Umbilical cord (tissue), 2 donors: ENCODE data around the gene ZSWIM4. TPM values are rescaled to one million over a fixed set of nuclear protein-coding genes. Genes with fewer than 3 reads are reported as not detected.
"Not testable (repeated sequence)": the region's sequence is repeated elsewhere in the genome, so short reads cannot be mapped to it uniquely, and the experiment has no call there.

Experiments used
- DNase-seq: peaks from one replicate; pipeline ENCODE4 v3.0.0-alpha.2; 2015; ENCODE audit warnings: low spot score
- total RNA-seq: library from RNA; depleted of rRNA; stranded (reverse); fragments of >200 nt; gene quantifications from one replicate; pipeline ENCODE4 v1.2.3, GENCODE V29; 2014; ENCODE audit warnings: low replicate concordance; ENCODE audit not compliant: insufficient read depth

The ZSWIM4 gene
- 2.9 TPM for total RNA-seq

DNA sequence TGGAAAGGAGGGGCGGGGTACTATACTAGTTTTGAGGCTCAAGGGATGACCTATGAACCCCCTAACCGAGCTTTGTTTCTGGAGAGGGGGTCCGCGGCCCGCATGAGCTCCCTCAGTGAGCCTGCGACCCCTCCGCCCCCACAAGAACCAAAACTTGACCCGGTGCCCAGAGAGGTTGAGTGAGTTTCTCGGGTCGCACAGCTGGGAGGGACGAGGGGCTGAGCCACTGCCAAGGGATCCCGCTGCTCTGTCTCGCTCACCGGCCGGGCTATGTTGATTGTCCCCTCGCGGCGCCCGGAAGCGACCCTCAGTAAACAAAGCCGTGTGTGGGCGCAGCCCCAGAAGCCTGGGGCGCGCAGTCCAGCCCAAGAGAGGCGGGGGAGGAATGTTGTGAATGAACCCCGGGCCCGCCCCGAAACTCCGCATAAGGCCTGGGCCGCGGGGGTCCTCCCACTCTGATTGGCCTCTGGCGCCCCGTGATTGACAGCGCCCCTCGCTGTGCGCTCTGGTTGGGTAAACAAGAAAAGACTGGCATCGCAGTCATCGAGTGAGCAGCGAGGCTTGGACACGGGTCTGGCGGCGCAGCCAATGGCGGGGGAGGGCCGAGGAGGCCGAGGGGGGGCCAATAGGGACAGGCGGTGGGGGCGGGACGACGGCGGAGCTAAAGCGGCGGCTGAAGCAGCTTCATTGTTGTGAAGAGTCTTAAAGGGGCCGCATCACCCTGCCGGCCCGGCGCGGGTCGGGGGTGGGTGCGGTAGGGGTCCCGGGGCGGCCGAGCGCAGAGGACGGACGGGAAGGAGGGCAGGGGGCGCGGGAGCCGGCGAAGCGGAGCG lies at the start of gene ZSWIM4:
Gene ZSWIM4 (plus strand): TSS at position 687 of the 833 bp plus-strand sequence. CDS start 206 bp downstream, outside the sequence.
- peak; percentile 100 for DNase-seq

DNA sequence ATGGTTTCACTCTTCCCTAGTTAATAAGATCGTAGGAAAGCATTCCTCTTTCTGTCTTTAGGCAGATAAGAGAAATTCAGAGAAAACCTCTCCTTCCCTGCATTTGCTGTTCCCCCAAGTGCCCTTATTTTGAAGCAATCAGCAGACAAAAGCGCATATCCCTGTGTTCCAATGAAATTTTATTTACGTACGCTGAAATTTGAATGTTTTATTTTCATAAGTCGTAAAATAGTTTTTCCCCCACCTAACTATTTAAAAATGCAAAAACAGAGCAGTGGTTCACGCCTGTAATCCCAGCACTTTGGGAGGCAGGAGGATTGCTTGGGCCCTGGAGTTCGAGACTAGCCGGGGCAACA lies 48.2 kb upstream of the ZSWIM4 start:
- no peak for DNase-seq

DNA sequence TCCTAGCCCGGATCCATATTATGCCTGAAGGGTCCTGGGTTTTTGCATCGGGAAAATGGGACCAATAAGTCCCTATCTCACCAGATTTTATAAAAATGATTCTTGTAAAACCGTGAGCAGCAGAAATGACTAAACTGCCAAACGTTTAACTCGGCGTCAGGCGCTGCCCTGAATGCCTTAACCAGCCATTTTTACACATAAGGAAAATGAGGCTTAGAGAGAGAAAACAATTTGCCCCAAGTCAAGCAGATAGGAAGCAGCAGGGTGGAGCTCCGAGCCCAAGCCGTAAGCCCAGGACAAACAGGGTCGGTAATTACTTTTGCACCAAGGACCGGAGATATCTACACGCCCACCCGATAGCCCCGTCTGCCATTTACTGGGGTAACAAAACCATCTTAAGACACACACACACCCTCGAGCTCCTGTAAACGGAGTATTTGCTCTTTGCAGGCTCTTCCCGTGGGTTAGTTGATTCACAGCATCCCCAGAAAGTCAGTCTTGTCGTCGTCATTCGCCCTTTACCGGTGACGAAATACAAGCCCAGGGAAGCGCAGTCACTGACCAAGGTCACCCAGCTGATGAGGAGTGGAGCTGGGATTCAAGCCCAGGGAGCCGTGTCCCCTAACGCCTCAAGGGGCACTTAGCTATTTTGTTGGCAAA lies 46.9 kb upstream of the ZSWIM4 start:
- no peak for DNase-seq

DNA sequence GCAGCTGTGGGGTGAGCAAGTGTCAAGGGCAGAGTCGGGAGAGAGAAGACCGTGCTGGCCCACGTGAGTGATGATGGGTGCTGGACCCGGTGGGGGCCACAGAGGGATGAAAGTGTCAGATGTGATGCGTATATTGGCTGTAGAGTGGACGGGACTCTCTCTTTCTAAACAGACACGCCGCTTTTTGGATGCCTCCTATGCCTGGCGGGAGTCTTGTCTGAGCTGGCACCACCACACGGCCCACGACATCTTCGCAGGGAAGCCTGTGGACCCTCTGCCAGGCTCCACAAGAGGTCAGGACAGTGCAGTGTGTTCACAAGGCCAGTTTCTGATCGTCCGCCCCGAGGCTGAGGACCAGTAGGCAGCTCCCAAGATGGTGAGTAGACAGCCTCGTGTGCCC lies 43.8 kb upstream of the ZSWIM4 start:
- DNase-seq = no peak

DNA sequence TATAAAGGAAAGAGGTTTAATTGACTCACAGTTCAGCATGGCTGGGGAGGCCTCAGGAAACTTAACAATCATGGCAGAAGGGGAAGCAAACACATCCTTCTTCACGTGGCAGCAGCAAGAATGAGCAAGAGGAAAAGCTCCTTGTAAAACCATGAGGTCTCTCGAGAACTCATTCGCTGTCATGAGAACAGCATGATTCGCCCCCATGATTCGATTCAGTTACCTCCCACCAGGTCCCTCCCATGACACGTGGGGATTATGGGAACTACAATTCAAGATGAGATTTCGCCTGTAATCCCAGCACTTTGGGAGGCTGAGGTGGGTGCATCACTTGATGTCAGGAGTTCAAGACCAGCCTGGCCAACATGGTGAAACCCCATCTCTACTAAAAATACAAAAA lies 41.6 kb upstream of the ZSWIM4 start:
- DNase-seq = not testable (repeated sequence)

DNA sequence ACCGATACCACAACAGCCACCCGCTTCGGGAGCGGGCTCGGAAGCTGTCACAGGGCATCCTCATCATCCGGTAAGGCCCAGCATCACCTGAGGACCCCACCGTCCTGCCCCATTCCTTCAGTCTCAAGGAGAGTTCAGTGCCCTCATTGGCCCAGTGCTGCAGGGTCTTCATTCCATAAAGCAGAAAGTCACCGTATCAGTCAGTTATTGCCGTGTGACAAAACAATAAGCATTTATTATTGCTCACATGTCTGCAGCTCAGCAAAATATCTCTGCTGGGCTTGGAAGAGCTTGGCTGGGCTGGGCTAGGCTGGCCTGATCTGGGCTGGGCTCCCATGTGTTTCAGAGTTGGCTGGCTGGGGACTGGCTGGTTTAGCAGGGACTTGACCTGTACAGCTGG lies 39.0 kb upstream of the ZSWIM4 start:
- DNase-seq = no peak

DNA sequence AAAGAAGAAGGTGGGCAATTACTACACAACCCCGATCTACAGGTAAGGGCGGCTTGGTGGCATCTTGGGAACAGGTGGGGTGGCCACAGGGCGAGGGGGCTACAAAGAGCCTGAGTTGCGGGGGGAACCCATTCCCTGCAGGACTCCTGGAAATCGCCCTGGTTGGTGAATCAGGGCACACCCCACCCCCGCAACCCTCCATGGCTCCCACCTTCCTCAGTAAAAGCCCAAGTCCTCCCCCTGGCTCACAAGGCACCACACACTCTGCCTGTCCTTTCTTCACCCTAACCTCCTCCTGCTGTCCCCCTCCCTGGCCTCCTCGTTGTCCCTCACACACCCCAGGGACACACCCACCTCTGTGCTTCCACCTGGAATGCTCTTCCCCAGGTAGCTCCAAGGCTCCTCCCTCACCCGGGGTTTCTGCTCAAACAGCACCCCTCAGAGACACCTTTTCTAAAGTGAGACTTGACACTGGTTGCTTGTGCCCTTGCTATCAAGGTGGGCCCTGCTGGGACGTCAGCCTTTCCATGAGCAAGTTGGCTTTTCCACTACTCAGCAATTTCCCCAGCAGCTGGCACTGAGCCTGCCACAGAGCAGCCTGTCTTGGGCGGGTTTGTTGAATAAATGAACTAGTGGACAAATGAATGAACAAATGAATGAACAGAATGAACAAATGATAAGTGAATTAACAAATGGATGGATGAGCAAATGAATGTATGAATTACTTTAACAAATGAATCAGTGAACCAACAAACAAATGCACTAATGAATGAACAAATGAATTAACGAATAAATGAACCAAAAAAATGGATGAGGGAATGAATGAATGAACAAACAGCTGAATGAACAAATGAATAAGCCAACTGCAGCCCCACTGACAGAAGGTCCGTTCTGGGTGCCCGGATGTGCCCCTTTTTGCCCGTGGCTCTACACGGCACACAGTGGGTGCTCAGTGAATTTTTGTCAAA lies 37.2 kb upstream of the ZSWIM4 start:
- no peak for DNase-seq

DNA sequence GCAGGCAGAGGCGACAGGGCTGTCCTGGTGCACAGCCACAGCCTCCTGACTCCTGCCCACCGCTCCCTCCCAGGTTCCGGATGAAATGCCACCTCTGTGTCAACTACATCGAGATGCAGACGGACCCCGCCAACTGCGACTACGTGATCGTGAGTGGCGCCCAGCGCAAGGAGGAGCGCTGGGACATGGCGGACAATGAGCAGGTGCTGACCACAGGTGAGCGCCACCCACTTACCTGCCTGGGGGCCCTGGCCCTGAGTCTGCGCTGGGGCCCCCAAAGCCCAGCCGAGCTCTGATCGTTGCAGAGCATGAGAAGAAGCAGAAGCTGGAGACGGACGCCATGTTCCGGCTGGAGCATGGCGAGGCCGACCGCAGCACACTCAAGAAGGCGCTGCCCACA lies 36.4 kb upstream of the ZSWIM4 start:
- no peak for DNase-seq

DNA sequence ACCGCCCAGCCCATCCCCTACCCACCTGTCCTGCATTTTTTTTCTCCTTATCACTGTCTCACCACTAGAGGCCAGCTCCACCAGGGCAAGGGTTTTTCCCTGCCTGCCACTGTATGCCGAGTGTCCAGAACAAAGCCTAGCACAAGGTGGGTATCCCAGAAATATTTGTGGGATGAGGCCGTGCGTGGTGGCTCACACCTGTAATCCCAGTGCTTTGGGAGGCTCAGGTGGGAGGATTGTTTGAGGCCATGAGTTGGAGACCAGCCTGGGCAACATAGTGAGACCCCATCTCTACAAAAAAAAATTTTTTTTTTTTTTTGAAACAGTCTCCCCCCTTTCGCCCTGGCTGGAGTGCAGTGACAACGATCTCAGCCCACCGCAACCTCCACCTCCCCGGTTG lies 33.8 kb upstream of the ZSWIM4 start:
- DNase-seq = no peak

DNA sequence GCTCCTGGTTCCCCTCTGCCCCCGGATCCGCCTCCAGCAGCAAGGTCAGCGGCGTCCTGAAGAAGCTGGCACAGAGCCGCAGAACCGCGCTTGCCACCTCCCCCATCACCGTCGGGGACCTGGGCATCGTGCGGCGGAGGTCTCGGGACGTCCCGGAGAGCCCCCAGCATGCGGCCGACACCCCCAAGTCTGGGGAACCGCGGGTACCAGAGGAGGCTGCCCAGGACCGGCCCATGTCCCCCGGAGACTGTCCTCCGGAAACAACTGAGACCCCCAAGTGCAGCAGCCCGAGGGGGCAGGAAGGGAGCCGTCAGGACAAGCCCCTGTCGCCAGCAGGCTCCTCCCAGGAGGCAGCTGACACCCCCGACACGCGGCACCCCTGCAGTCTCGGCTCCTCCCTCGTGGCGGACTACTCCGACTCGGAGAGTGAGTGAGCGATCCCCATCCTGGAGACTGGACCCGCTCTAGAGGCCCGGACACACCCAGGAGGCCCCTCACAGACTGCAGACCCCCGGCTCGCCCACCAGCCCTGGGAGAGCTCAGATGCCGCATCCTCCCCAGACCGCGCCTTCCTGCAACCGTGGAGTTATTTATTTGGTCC lies 32.5 kb upstream of the ZSWIM4 start:
- no peak for DNase-seq

DNA sequence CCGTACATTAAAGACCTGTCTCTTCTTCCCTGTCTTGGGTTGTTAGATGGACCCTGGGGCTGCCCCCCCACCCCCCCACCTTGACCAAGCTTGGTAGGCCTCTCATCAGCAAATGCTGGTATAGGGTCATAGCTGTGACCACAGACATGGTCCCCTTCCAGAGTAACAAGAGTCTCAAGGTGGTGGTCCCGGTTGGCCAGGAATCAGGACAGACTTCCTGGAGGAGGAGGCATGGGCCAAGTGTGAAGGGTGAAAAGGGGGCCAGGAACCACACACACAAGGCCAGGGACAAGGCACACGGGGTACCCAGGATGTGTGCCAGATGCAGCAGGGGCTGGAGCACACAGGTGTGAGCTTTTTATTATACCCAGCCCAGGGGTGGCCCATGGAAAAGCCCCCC lies 32.0 kb upstream of the ZSWIM4 start:
- no peak for DNase-seq

DNA sequence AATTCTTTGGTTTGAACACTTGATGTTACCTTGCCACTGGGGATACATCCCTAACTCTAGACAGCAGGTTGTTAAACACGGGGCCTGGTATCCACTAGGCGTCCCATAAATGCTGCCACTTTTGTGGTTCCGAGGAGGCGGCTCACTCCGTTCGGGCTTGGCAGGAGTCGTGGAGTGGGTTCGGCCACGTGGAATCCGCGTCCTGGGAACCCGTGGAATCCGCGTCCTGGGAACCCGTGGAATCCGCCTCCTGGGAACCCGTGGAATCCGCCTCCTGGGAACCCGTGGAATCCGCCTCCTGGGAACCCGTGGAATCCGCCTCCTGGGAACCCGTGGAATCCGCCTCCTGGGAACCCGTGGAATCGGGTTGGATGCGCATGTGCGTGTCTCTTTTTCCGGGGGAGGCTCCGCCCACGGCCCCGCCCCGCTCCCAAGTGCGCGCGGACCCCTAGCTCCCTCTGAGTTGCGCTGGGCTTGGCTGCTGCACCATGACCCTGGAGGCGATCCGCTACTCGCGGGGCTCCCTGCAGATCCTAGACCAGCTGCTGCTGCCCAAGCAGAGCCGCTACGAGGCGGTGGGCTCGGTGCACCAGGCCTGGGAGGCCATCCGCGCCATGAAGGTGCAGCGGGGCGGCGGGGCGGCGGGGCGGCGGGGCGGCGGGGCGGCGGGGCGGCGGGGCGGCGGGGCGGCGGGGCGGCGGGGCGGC lies 31.0 kb upstream of the ZSWIM4 start, which contains the start of gene MRI1:
Gene MRI1 (plus strand): TSS at position 422 of the 707 bp plus-strand sequence. CDS start 67 bp downstream, at position 489.
- DNase-seq = peak; percentile 86

DNA sequence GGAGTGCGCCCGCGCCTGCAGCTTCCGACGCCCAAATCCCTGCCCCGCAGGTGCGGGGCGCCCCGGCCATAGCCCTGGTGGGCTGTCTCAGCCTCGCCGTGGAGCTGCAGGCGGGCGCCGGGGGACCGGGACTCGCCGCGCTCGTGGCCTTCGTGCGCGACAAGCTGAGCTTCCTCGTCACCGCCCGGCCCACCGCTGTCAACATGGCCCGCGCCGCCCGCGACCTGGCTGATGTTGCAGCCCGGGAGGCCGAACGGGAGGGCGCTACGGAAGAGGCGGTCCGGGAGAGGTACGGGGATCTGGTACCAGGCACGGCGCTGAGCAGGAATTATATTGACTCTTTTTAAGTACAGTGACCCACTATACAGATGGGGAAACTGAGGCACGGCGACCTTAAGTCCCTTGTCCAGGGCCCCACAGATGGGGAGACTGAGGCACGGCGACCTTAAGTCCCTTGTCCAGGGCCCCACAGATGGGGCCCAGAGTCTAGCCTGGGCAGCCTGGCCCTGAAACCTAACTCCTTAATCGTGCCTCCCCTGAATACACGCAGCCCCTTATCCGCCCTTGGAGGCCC lies 30.3 kb upstream of the ZSWIM4 start:
- DNase-seq = no peak

DNA sequence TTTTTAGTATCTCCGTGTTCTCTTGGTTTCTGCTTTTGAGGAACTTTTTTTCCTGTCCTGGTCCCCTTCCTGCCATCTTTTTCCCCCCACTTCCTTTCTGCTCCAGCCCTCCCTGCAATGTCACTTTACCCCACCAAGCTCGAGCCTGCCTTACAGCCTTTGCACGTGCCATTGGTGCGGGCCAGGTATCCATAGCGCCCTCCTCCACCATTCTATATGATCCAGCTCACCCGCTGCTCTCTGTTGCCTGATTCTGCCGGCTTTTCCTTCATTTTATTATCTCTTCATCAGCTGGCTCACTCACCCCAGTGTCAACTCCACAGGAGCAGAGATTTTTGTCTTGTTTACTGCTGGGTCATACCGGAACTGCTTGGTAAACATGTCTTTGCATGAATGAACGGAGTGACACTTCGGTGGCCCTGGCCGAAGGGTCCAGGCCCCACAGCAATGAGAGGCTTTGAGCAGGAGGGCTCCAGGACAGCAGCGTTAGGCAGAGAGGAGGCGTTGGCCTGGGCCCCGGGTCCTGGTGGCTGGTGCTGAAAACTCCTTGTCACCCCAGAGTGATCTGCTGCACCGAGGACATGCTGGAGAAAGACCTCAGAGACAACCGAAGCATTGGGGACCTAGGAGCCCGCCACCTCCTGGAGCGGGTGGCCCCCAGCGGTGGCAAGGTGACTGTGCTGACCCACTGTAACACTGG lies 29.7 kb upstream of the ZSWIM4 start:
- DNase-seq = no peak

DNA sequence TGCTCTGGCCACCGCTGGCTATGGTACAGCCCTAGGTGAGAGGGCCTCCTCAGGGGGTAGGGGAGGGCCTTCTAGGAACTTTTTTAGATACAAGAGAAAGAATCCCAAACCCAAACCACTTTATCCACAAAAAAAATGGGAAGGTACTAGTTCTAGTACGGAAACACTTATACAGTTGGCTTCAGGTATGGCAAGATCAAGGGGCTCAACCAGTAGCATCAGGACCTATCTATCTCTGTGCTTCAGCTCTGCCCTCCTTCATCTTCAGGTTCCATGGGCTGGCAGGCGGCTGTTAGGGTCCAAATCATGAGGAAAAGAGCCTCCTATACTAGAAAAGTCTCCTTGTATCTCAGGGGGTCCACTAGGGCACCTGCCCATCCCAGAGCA lies 29.2 kb upstream of the ZSWIM4 start:
- no peak for DNase-seq

DNA sequence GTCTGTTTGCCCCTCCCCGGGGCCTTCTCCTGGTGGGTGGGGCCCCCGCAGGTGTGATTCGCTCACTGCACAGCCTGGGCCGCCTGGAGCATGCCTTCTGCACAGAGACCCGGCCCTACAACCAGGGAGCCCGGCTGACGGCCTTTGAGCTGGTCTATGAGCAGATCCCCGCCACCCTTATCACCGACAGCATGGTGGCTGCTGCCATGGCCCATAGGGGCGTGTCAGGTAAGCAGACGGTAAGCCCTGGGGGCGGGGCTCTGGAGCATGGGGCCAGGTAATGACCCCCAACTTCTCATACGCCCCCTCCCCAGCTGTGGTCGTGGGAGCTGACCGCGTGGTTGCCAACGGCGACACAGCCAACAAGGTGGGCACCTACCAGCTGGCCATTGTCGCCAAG lies 26.7 kb upstream of the ZSWIM4 start:
- no peak for DNase-seq

DNA sequence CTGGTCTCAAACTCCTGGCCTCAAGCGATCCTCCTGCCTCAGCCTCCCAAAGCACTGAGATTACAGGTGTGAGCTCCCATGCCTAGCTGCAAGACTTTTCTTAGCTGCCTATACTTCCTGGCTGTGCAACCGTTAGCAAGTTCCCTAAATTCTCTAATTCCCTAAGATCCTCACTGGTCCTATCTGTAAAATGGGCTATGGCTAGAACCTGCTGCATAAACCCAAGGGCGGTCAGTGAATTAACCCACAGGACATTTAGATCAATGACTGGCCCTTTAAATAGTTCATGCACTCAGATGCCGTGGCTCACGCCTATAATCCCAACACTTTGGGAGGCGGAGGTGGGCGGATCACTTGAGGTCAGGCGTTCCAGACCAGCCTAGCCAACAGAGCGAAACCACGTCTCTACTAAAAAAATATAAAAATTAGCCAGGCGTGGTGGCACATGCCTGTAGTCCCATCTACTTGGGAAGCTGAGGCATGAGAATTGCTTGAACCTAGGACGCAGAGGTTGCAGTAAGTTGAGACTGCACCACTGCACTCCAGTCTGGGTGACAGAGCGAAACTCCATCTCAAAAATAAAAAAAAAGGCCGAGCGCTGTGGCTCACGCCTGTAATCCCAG lies 25.1 kb upstream of the ZSWIM4 start:
- no peak for DNase-seq

DNA sequence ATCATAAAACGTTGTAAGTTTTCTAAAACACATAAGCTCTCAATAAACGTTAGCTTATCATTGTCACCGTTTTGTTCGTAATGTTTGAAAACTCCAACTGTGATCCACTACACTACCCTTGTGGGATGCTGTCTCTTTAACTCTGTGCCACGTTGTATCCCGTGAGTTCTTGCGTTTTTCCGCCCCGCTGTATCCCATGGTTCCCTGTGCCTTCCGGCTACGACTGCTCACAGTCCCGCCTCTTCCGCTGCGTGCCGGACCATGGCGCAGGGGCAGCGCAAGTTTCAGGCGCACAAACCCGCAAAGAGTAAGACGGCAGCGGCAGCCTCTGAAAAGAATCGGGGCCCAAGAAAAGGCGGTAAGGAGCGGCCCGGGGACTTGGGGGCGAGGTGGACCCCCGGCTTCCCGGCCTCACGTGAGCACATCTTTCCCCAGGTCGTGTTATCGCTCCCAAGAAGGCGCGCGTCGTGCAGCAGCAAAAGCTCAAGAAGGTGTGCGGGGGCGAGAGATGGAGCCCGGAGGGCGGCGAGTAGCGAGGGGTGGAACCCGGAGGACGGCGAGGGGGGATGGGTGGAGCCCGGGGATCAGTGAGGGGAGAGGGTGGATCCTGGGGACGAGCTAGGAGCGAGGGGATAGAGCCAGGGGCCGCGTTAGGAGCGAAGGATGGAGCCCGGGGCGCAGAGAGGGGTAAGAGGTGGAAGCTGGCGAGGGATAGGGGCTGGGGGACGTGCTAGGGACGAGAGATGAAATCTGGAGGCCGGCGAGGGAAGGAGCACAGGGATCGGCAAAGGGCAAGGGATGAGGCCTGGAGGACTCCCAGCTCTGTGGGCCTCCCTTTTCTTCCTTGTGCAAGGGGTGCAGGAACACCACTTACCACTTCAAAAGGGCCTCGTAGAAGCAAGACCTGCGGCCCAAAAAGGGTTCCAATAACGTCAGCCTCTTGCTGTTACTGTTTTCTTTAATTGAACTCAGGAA lies 20.7 kb upstream of the ZSWIM4 start, which contains the start of gene C19orf53:
Gene C19orf53 (plus strand): TSS at position 240 of the 975 bp plus-strand sequence. CDS start 22 bp downstream, at position 262.
- peak; percentile 97 for DNase-seq
